ENCODE measurements around the gene TMEM212. TPM values are rescaled to one million over a fixed set of nuclear protein-coding genes. Genes with fewer than 3 reads are reported as not detected.

Gene TMEM212
- total and polyA plus RNA-seq, 2 experiments from 2014 or later = not detected

GRCh38 chr3:171828902-171829770 lies 14.0 kb upstream of the TMEM212 start:
- Histone ChIP-seq H4K20me1 (ENCODE audit: insufficient read depth, poor library complexity, severe bottlenecking) (no peaks in the 10 kb centered on the region), H3K4me3 (no peak overlapping the region), H3K36me3 (replicated peaks; ENCODE audit: insufficient read depth, low read depth) (no peaks in the 10 kb centered on the region), H2AFZ (no peak overlapping the region), H3K27me3 (no peaks in the 10 kb centered on the region), H3K79me2 (no peaks in the 10 kb centered on the region), H3K4me1 (ENCODE audit: insufficient read depth) (peaks cover 23% of the 10 kb centered on the region), H3K27ac (no peak overlapping the region), H3K4me2 (no peak overlapping the region), H3K9me2 (replicated peaks; ENCODE audit: insufficient read depth) (no peaks in the 10 kb centered on the region), H3K9me3 (ENCODE audit: low read depth) (no peaks in the 10 kb centered on the region)
- 75% methylated on average over 5 of the region's 5 CpGs for WGBS (ENCODE audit: low lambda C conversion rate, missing lambda C conversion rate)
- TF ChIP-seq CTCF (IDR thresholded peaks at IDR 0.05; ENCODE audit: poor library complexity) (no peak), EZH2phosphoT487 (IDR thresholded peaks at IDR 0.05; ENCODE audit: low read depth, severe bottlenecking, unreplicated experiment) (no peak), EZH2 (IDR thresholded peaks at IDR 0.05; ENCODE audit: borderline replicate concordance) (no peak)
- no peak for DNase-seq (ENCODE audit: low spot score)

GRCh38 chr3:171829841-171830517 lies 13.2 kb upstream of the TMEM212 start:
- Histone ChIP-seq H3K27ac (peak overlapping the region; percentile 40), H4K20me1 (ENCODE audit: insufficient read depth, poor library complexity, severe bottlenecking) (no peaks in the 10 kb centered on the region), H3K4me3 (no peak overlapping the region), H3K79me2 (no peaks in the 10 kb centered on the region), H3K27me3 (no peaks in the 10 kb centered on the region), H3K9me2 (replicated peaks; ENCODE audit: insufficient read depth) (no peaks in the 10 kb centered on the region), H2AFZ (peak overlapping the region; percentile 23), H3K9me3 (ENCODE audit: low read depth) (no peaks in the 10 kb centered on the region), H3K4me1 (ENCODE audit: insufficient read depth) (peaks cover 31% of the 10 kb centered on the region), H3K4me2 (peak overlapping the region; percentile 30), H3K36me3 (replicated peaks; ENCODE audit: insufficient read depth, low read depth) (no peaks in the 10 kb centered on the region)
- DNase-seq (ENCODE audit: low spot score) = peak; percentile 85
- WGBS (ENCODE audit: low lambda C conversion rate, missing lambda C conversion rate) = 23% methylated on average over 6 of the region's 6 CpGs
- TF ChIP-seq CTCF (IDR thresholded peaks at IDR 0.05; ENCODE audit: poor library complexity) (peak; percentile 62), EZH2 (IDR thresholded peaks at IDR 0.05; ENCODE audit: borderline replicate concordance) (no peak)

DNA sequence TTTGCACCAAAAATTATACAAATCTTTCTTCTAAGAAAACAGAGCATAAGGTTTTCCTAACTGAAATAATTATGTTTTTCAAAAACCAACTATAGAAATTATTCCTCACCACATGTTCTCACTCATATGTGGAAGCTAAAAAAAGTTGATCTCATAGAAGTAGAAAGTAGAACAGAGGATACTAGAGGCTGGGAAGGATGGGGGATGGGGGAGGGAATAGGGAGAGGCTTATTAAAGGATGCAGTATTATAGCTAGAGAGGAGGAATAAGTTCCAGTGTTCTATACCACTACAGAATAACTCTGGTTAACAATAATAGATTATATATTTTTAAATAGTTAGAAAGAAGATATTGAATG lies 12.7 kb upstream of the TMEM212 start:
- no peaks in the 10 kb centered on the region for H3K9me3 ChIP-seq (ENCODE audit: low read depth)
- peak overlapping the region; percentile 40 for H3K27ac ChIP-seq
- TF ChIP-seq EZH2phosphoT487 (IDR thresholded peaks at IDR 0.05; ENCODE audit: low read depth, severe bottlenecking, unreplicated experiment) = no peak
- peak overlapping the region; percentile 23 for H2AFZ ChIP-seq
- peaks cover 27% of the 10 kb centered on the region for H3K4me1 ChIP-seq (ENCODE audit: insufficient read depth)
- DNase-seq (ENCODE audit: low spot score) = no peak
- H3K4me3 ChIP-seq = no peak overlapping the region
- H3K9me2 ChIP-seq (replicated peaks; ENCODE audit: insufficient read depth) = no peaks in the 10 kb centered on the region
- no peaks in the 10 kb centered on the region for H4K20me1 ChIP-seq (ENCODE audit: insufficient read depth, poor library complexity, severe bottlenecking)
- no peak overlapping the region for H3K4me2 ChIP-seq
- no peaks in the 10 kb centered on the region for H3K79me2 ChIP-seq
- no peaks in the 10 kb centered on the region for H3K27me3 ChIP-seq
- no peaks in the 10 kb centered on the region for H3K36me3 ChIP-seq (replicated peaks; ENCODE audit: insufficient read depth, low read depth)

GRCh38 chr3:171831936-171832335 lies 11.2 kb upstream of the TMEM212 start:
- DNase-seq (ENCODE audit: low spot score) = no peak
- no peak for TF ChIP-seq EZH2phosphoT487 (IDR thresholded peaks at IDR 0.05; ENCODE audit: low read depth, severe bottlenecking, unreplicated experiment)
- no peak overlapping the region for H3K4me2 ChIP-seq
- H3K4me3 ChIP-seq = no peak overlapping the region
- no peaks in the 10 kb centered on the region for H4K20me1 ChIP-seq (ENCODE audit: insufficient read depth, poor library complexity, severe bottlenecking)
- no peaks in the 10 kb centered on the region for H3K27me3 ChIP-seq
- H2AFZ ChIP-seq = no peak overlapping the region
- 75% methylated on average over 3 of the region's 3 CpGs for WGBS (ENCODE audit: low lambda C conversion rate, missing lambda C conversion rate)
- H3K27ac ChIP-seq = no peak overlapping the region
- H3K9me2 ChIP-seq (replicated peaks; ENCODE audit: insufficient read depth) = no peaks in the 10 kb centered on the region
- H3K36me3 ChIP-seq (replicated peaks; ENCODE audit: insufficient read depth, low read depth) = no peaks in the 10 kb centered on the region
- no peaks in the 10 kb centered on the region for H3K9me3 ChIP-seq (ENCODE audit: low read depth)
- H3K4me1 ChIP-seq (ENCODE audit: insufficient read depth) = peaks cover 27% of the 10 kb centered on the region
- H3K79me2 ChIP-seq = no peaks in the 10 kb centered on the region
